HG03108 (cell line): Measurements from ENCODE around the gene RAB30.

Source experiments
- ATAC-seq: cut with Tn5 transposase; IDR thresholded peaks from one replicate; pipeline ENCODE4 v1.9.1; 2021; ENCODE audit warnings: moderate library complexity; ENCODE audit not compliant: unreplicated experiment

Gene RAB30

GRCh38 chr11:83070731-83071566 lies 748 bp downstream of the RAB30 start:
- ATAC-seq, result no peak

GRCh38 chr11:83070044-83070701 lies 1.5 kb downstream of the RAB30 start:
- ATAC-seq, result no peak

GRCh38 chr11:83069441-83070043 lies 2.2 kb downstream of the RAB30 start:
- no peak for ATAC-seq

GRCh38 chr11:83068568-83068967 lies 3.1 kb downstream of the RAB30 start:
- ATAC-seq, result no peak

GRCh38 chr11:83064011-83064410 lies 7.7 kb downstream of the RAB30 start:
- no peak for ATAC-seq

- ATAC-seq, result peak; percentile 63
These were observed 8.5 kb downstream of the RAB30 start for GRCh38 chr11:83063073-83063754.

GRCh38 chr11:83061883-83062282 lies 9.8 kb downstream of the RAB30 start:
- ATAC-seq, result peak; percentile 74

GRCh38 chr11:83060965-83061364 lies 10.7 kb downstream of the RAB30 start:
- no peak for ATAC-seq

- no peak for ATAC-seq
These were observed 14.0 kb downstream of the RAB30 start for GRCh38 chr11:83057721-83058120.

GRCh38 chr11:83056611-83057010 lies 15.1 kb downstream of the RAB30 start:
- ATAC-seq, result no peak

GRCh38 chr11:83056204-83056603 lies 15.5 kb downstream of the RAB30 start:
- ATAC-seq, result no peak

- no peak for ATAC-seq
These were observed 16.8 kb downstream of the RAB30 start for GRCh38 chr11:83054904-83055380.

- peak; percentile 86 for ATAC-seq
These were observed 17.7 kb downstream of the RAB30 start for GRCh38 chr11:83054001-83054400.

GRCh38 chr11:83051760-83052671 lies 19.7 kb downstream of the RAB30 start:
- no peak for ATAC-seq

GRCh38 chr11:83047515-83048225 lies 24.0 kb downstream of the RAB30 start:
- no peak for ATAC-seq

- ATAC-seq, result no peak
These were observed 25.0 kb downstream of the RAB30 start for GRCh38 chr11:83046621-83047172.

- peak; percentile 79 for ATAC-seq
These were observed 26.6 kb downstream of the RAB30 start for GRCh38 chr11:83044958-83045712.

- ATAC-seq, result no peak
These were observed 28.6 kb downstream of the RAB30 start for GRCh38 chr11:83042964-83043711.
